A673 (cell line): Measurements from ENCODE around the gene TTLL3. TPM values are rescaled to one million over a fixed set of nuclear protein-coding genes. Genes with fewer than 3 reads are reported as not detected.

Experiments
- BruUV-seq: library from RNA; stranded (reverse); fragments of 400-500 nt; replicated peaks from 2 replicates; lab custom pipeline; 2021; lab: Mats Ljungman, UMichigan
- CTCF ChIA-PET: fragments of 300-600 bp; sonication (Branson Sonifier 250); formaldehyde crosslinking; loops from one replicate; lab custom pipeline; 2022; ENCODE audit warnings: antibody characterized with exemption; lab: Charles Lee
- POLR2A ChIA-PET: fragments of 300-600 bp; sonication (Branson Sonifier 250); formaldehyde crosslinking; loops from one replicate; lab custom pipeline; 2022; ENCODE audit warnings: antibody characterized with exemption; ENCODE audit not compliant: low non-redundant PET; lab: Charles Lee
- DNase-seq: peaks from one replicate; pipeline ENCODE4 v3.0.0-alpha.2; 2015; ENCODE audit warnings: low spot score
- H3K27ac ChIP-seq: fragments of 200-600 bp; sonication (generic); 2 replicates; pipeline ENCODE4 v1.5.1; 2016; ENCODE audit warnings: mixed run types, low read depth, mild to moderate bottlenecking, mixed read lengths, antibody characterized with exemption, low read length; ENCODE audit not compliant: poor library complexity, severe bottlenecking
- H3K27me3 ChIP-seq: fragments of 200-600 bp; sonication (generic); replicated peaks from 2 replicates; pipeline ENCODE4 v1.6.1; 2017; ENCODE audit warnings: mixed run types, low read depth, mild to moderate bottlenecking, mixed read lengths, antibody characterized with exemption, low read length; ENCODE audit not compliant: insufficient read depth, poor library complexity
- H3K36me3 ChIP-seq: fragments of 200-600 bp; sonication (generic); 2 replicates; pipeline ENCODE4 v1.6.1; 2016; ENCODE audit warnings: mixed run types, mild to moderate bottlenecking, mixed read lengths, antibody characterized with exemption, low read length; ENCODE audit not compliant: insufficient read depth, poor library complexity, severe bottlenecking
- H3K4me1 ChIP-seq: fragments of 200-600 bp; sonication (generic); 2 replicates; pipeline ENCODE4 v1.6.1; 2017; ENCODE audit warnings: mixed run types, mild to moderate bottlenecking, mixed read lengths, antibody characterized with exemption, low read length; ENCODE audit not compliant: insufficient read depth, poor library complexity, severe bottlenecking
- H3K4me3 ChIP-seq: fragments of 200-600 bp; sonication (generic); 2 replicates; pipeline ENCODE4 v1.5.1; 2016; ENCODE audit warnings: low read depth, mixed run types, mild to moderate bottlenecking, mixed read lengths, low read length; ENCODE audit not compliant: poor library complexity, severe bottlenecking
- H3K9me3 ChIP-seq: fragments of 200-600 bp; sonication (generic); 2 replicates; pipeline ENCODE4 v1.6.1; 2016; ENCODE audit warnings: mixed run types, low read depth, mild to moderate bottlenecking, mixed read lengths, antibody characterized with exemption, low read length; ENCODE audit not compliant: poor library complexity, severe bottlenecking
- CTCF ChIP-seq: fragments of 300-800, 200-600 bp; sonication (generic); conservative IDR thresholded peaks from 2 replicates; pipeline ENCODE4 v1.5.1; 2017; ENCODE audit warnings: low read depth, mild to moderate bottlenecking, antibody characterized with exemption, low read length, moderate library complexity, mixed read lengths
- EZH2 ChIP-seq: fragments of 200-600 bp; sonication (generic); IDR thresholded peaks from 2 replicates; pipeline ENCODE4 v1.6.1; 2017; ENCODE audit warnings: borderline replicate concordance, low read depth, mild to moderate bottlenecking, mixed read lengths, antibody characterized with exemption, low read length; ENCODE audit not compliant: poor library complexity, severe bottlenecking
- intact Hi-C: fragments of 100-400 bp; cut with micrococcal nuclease; formaldehyde crosslinking; loops from one replicate; pipeline ENCODE4 v1.10.0; 2022; ENCODE audit not compliant: unreplicated experiment
- total RNA-seq: library from RNA; stranded (reverse); gene quantifications from 2 replicates; pipeline ENCODE4 v1.2.3, GENCODE V29; 2021

Gene TTLL3
- total RNA-seq, 1 experiment from 2014 or later, result 6.7 TPM

DNA sequence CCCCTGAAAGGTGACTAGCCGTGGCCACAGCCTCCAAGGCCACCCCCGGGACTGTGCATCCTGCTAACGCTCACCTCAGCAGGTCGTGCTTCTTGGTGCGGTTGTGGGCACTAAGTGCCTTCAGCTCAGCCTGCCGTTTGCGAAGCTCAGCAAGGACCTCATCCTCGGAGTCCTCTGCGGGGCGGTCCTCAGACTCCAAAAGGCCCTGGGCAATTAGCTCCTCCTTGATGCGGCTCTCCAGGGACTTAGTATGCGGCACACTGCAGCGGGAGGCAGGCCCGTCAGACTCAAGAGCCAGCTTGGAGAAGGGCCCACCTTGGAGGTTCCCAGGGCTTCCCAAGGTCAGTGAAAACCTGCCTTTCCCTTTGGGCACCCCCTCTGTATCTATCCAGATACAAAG, 26.1 kb upstream of the TTLL3 start:
- H3K36me3 ChIP-seq, result peaks cover 35% of the 10 kb centered on the region
- intact Hi-C loops, result no loop called here
- H3K4me1 ChIP-seq, result no peaks in the 10 kb centered on the region
- BruUV-seq, result no TSS peak
- H3K27ac ChIP-seq, result no peak overlapping the region
- TF ChIP-seq EZH2 (no peak), CTCF (no peak)
- no peak overlapping the region for H3K4me3 ChIP-seq
- ChIA-PET CTCF (no interaction called here), POLR2A (no interaction called here)
- no peaks in the 10 kb centered on the region for H3K9me3 ChIP-seq
- H3K27me3 ChIP-seq, result no peaks in the 10 kb centered on the region
- DNase-seq, result no peak

- ChIA-PET POLR2A (no interaction called here), CTCF (no interaction called here)
- Histone ChIP-seq H3K4me1 (no peaks in the 10 kb centered on the region), H3K36me3 (peaks cover 45% of the 10 kb centered on the region), H3K27me3 (no peaks in the 10 kb centered on the region), H3K4me3 (no peak overlapping the region), H3K9me3 (no peaks in the 10 kb centered on the region), H3K27ac (no peak overlapping the region)
- DNase-seq, result no peak
- BruUV-seq, result no TSS peak
- intact Hi-C loops, result no loop called here
- no peak for TF ChIP-seq EZH2
- TF ChIP-seq CTCF, result no peak
These were observed 25.1 kb upstream of the TTLL3 start for GRCh38 chr3:9784965-9785364.

GRCh38 chr3:9785602-9786001, 24.5 kb upstream of the TTLL3 start:
- DNase-seq, result no peak
- Histone ChIP-seq H3K4me1 (no peaks in the 10 kb centered on the region), H3K36me3 (peaks cover 45% of the 10 kb centered on the region), H3K27me3 (no peaks in the 10 kb centered on the region), H3K9me3 (no peaks in the 10 kb centered on the region), H3K4me3 (no peak overlapping the region), H3K27ac (no peak overlapping the region)
- CTCF ChIA-PET, result no interaction called here
- no peak for TF ChIP-seq EZH2
- no peak for TF ChIP-seq CTCF
- BruUV-seq, result no TSS peak
- intact Hi-C loops, result no loop called here
- POLR2A ChIA-PET, result no interaction called here
